ENCODE data around the gene CACNA1C. TPM values are rescaled to one million over a fixed set of nuclear protein-coding genes. Genes with fewer than 3 reads are reported as not detected.

CACNA1C gene
- total RNA-seq, 2 experiments from 2014 or later, result 0.69 to 1.4 TPM

DNA sequence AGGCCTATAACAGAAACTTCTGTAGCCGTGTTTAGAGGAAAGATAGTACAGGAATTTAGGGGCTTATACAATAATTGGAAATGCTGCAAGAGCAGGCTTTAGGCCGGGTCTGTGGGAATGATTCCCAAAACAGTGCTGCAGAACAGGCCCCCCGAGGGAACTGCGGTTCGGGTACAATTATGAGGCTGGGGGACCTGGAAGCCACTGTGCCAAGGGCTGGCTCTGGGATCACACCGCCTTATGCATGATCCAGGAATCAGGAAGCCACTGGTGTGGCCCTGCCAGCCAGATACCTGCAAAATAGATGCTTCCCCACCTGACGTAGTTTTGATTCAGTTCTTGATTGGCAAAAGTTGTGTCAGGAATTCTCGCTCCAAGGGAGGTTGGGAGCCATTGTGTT, 55.4 kb downstream of the CACNA1C start:
- TF ChIP-seq, protein P1, sequence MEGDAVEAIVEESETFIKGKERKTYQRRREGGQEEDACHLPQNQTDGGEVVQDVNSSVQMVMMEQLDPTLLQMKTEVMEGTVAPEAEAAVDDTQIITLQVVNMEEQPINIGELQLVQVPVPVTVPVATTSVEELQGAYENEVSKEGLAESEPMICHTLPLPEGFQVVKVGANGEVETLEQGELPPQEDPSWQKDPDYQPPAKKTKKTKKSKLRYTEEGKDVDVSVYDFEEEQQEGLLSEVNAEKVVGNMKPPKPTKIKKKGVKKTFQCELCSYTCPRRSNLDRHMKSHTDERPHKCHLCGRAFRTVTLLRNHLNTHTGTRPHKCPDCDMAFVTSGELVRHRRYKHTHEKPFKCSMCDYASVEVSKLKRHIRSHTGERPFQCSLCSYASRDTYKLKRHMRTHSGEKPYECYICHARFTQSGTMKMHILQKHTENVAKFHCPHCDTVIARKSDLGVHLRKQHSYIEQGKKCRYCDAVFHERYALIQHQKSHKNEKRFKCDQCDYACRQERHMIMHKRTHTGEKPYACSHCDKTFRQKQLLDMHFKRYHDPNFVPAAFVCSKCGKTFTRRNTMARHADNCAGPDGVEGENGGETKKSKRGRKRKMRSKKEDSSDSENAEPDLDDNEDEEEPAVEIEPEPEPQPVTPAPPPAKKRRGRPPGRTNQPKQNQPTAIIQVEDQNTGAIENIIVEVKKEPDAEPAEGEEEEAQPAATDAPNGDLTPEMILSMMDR (conservative IDR thresholded peaks at IDR 0.05; ENCODE audit: low read length), result no peak
- no peak for TF ChIP-seq EZH2phosphoT487 (IDR thresholded peaks at IDR 0.05; ENCODE audit: borderline replicate concordance, low read depth, low read length)
- H3K9me3 ChIP-seq (ENCODE audit: low read length), result no peaks in the 10 kb centered on the region
- H3K36me3 ChIP-seq (ENCODE audit: insufficient read depth, low read length), result no peaks in the 10 kb centered on the region
- ChIA-PET POLR2A (no interaction called here), CTCF (ENCODE audit: unreplicated experiment) (no interaction called here)
- H3K4me3 ChIP-seq (ENCODE audit: low read depth, low read length, poor library complexity, severe bottlenecking), result no peak overlapping the region
- no peak overlapping the region for H3K27ac ChIP-seq (ENCODE audit: low read depth, low read length, poor library complexity, severe bottlenecking)
- H4K20me1 ChIP-seq (ENCODE audit: insufficient read depth, low read length), result no peaks in the 10 kb centered on the region
- no peak overlapping the region for H2AFZ ChIP-seq (ENCODE audit: low read length)
- no peak overlapping the region for H3K4me2 ChIP-seq (ENCODE audit: low read length)
- H3K79me2 ChIP-seq (ENCODE audit: insufficient read depth, low read depth, low read length), result no peaks in the 10 kb centered on the region
- intact Hi-C loops (cut with micrococcal nuclease; ENCODE audit: unreplicated experiment), result no loop called here
- no peak for DNase-seq (ENCODE audit: low spot score)
- no peaks in the 10 kb centered on the region for H3K4me1 ChIP-seq (ENCODE audit: insufficient read depth, low read length, poor library complexity, severe bottlenecking)
- BruUV-seq (replicated peaks), result no TSS peak
- H3K9me2 ChIP-seq (ENCODE audit: insufficient read depth, low read length), result no peaks in the 10 kb centered on the region

DNA sequence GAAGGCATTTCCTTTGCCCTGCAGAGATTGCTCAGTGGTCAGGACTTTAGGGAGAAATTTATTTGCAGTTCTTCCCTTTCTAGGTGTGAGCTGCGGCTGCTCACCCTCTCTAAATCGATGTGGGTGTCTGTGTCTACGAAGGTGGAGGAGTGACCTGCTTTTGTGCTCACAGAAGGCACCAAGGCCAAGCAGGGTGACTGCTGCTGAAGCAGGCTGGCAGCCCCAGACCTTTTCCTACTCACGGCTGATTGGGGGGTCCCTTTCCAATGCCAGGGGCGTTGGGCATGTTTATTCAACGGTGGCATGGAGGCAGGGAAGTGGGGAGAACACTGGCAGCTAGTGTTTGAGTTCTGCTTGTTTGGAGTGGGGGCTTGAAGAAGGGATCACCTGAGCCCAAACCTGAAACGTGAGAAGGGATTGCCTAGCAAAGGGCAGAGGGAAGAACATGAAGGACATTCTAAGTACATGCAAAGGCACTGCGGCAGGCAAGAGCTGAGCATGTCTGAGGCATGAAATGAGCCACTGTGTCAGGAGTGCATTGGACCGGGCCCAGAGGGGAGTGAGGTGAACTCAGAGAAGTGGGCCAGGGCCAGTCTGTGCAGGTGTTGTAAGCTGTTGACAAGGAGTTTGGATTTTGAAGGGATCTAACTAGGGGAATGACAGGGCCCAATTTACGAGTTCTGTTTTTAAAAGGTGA, 56.3 kb downstream of the CACNA1C start:
- ChIA-PET POLR2A (no interaction called here), CTCF (ENCODE audit: unreplicated experiment) (no interaction called here)
- no peaks in the 10 kb centered on the region for H3K4me1 ChIP-seq (ENCODE audit: insufficient read depth, low read length, poor library complexity, severe bottlenecking)
- no peak overlapping the region for H3K4me2 ChIP-seq (ENCODE audit: low read length)
- no peaks in the 10 kb centered on the region for H4K20me1 ChIP-seq (ENCODE audit: insufficient read depth, low read length)
- H2AFZ ChIP-seq (ENCODE audit: low read length), result no peak overlapping the region
- H3K36me3 ChIP-seq (ENCODE audit: insufficient read depth, low read length), result no peaks in the 10 kb centered on the region
- H3K9me2 ChIP-seq (ENCODE audit: insufficient read depth, low read length), result no peaks in the 10 kb centered on the region
- DNase-seq (ENCODE audit: low spot score), result no peak
- H3K27ac ChIP-seq (ENCODE audit: low read depth, low read length, poor library complexity, severe bottlenecking), result no peak overlapping the region
- intact Hi-C loops (cut with micrococcal nuclease; ENCODE audit: unreplicated experiment), result no loop called here
- no TSS peak for BruUV-seq (replicated peaks)
- TF ChIP-seq EZH2phosphoT487 (IDR thresholded peaks at IDR 0.05; ENCODE audit: borderline replicate concordance, low read depth, low read length), result no peak
- TF ChIP-seq, protein P1 (conservative IDR thresholded peaks at IDR 0.05; ENCODE audit: low read length), result no peak
- H3K79me2 ChIP-seq (ENCODE audit: insufficient read depth, low read depth, low read length), result no peaks in the 10 kb centered on the region
- no peak overlapping the region for H3K4me3 ChIP-seq (ENCODE audit: low read depth, low read length, poor library complexity, severe bottlenecking)
- H3K9me3 ChIP-seq (ENCODE audit: low read length), result no peaks in the 10 kb centered on the region

DNA sequence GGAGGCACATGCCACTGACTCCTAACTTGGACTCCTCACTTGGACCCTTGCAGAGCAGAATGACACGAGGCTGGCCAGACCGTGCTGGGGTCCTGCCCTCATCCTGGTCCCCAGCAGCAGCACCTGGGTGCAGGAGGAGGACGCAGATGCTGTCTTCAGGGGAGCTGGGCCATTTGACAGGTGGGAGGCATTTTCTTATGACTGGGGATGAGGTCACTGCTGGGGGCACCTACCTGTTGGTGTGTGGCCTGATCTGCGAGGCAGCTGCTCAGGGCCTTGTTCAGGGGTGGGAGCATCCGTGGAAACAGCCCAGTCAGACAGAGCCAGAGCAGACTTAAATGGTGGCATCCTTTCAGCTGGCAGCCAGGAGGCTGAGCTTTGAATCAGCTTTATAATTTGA, 57.3 kb downstream of the CACNA1C start:
- H3K36me3 ChIP-seq (ENCODE audit: insufficient read depth, low read length), result no peaks in the 10 kb centered on the region
- H2AFZ ChIP-seq (ENCODE audit: low read length), result no peak overlapping the region
- DNase-seq (ENCODE audit: low spot score), result no peak
- ChIA-PET CTCF (ENCODE audit: unreplicated experiment) (no interaction called here), POLR2A (no interaction called here)
- H3K9me2 ChIP-seq (ENCODE audit: insufficient read depth, low read length), result no peaks in the 10 kb centered on the region
- no peaks in the 10 kb centered on the region for H3K4me1 ChIP-seq (ENCODE audit: insufficient read depth, low read length, poor library complexity, severe bottlenecking)
- H3K4me2 ChIP-seq (ENCODE audit: low read length), result no peak overlapping the region
- no TSS peak for BruUV-seq (replicated peaks)
- H3K79me2 ChIP-seq (ENCODE audit: insufficient read depth, low read depth, low read length), result no peaks in the 10 kb centered on the region
- intact Hi-C loops (cut with micrococcal nuclease; ENCODE audit: unreplicated experiment), result no loop called here
- no peak overlapping the region for H3K27ac ChIP-seq (ENCODE audit: low read depth, low read length, poor library complexity, severe bottlenecking)
- H4K20me1 ChIP-seq (ENCODE audit: insufficient read depth, low read length), result no peaks in the 10 kb centered on the region
- TF ChIP-seq, protein P1 (conservative IDR thresholded peaks at IDR 0.05; ENCODE audit: low read length), result no peak
- no peak for TF ChIP-seq EZH2phosphoT487 (IDR thresholded peaks at IDR 0.05; ENCODE audit: borderline replicate concordance, low read depth, low read length)
- no peaks in the 10 kb centered on the region for H3K9me3 ChIP-seq (ENCODE audit: low read length)
- H3K4me3 ChIP-seq (ENCODE audit: low read depth, low read length, poor library complexity, severe bottlenecking), result no peak overlapping the region
